Astrocyte (in vitro differentiated cells and primary cell): ENCODE data around the gene CFAP57. TPM values are rescaled to one million over a fixed set of nuclear protein-coding genes. Genes with fewer than 3 reads are reported as not detected.

Experiments used
- DNase-seq: peaks from one replicate; pipeline ENCODE4 v3.0.0-alpha.2; 2010; ENCODE audit warnings: low read depth
- FAIRE-seq: peaks from 2 replicates; lab custom pipeline; 2011; peaks lifted over from hg19 to GRCh38; lab: Jason Lieb, UNC
- H2AFZ ChIP-seq: 2 replicates; pipeline ENCODE4 v1.6.0; 2012; ENCODE audit warnings: low read depth, low read length, inconsistent platforms
- H3K27ac ChIP-seq: 2 replicates; pipeline ENCODE4 v1.5.1; 2011; ENCODE audit warnings: low read depth, low read length, inconsistent platforms
- H3K27me3 ChIP-seq: 2 replicates; pipeline ENCODE4 v1.6.0; 2011; ENCODE audit warnings: low read length, inconsistent platforms; ENCODE audit not compliant: insufficient read depth
- H3K36me3 ChIP-seq: 2 replicates; pipeline ENCODE4 v1.5.1; 2011; ENCODE audit warnings: low read length, inconsistent platforms; ENCODE audit not compliant: insufficient read depth
- H3K4me1 ChIP-seq: 2 replicates; pipeline ENCODE4 v1.5.1; 2011; ENCODE audit warnings: low read length, inconsistent platforms; ENCODE audit not compliant: insufficient read depth
- H3K4me2 ChIP-seq: 2 replicates; pipeline ENCODE4 v1.6.0; 2012; ENCODE audit warnings: low read length, inconsistent platforms
- H3K4me3 ChIP-seq: 2 replicates; pipeline ENCODE4 v1.5.1; 2011; ENCODE audit warnings: low read depth, mild to moderate bottlenecking, low read length, inconsistent platforms; ENCODE audit not compliant: insufficient read depth
- H3K79me2 ChIP-seq: 2 replicates; pipeline ENCODE4 v1.6.0; 2012; ENCODE audit warnings: mild to moderate bottlenecking, low read length, inconsistent platforms; ENCODE audit not compliant: insufficient read depth
- H3K9ac ChIP-seq: 2 replicates; pipeline ENCODE4 v1.6.0; 2012; ENCODE audit warnings: mild to moderate bottlenecking, low read length, inconsistent platforms
- H3K9me3 ChIP-seq: 2 replicates; pipeline ENCODE4 v1.5.1; 2012; ENCODE audit warnings: low read depth, mild to moderate bottlenecking, low read length, inconsistent platforms; ENCODE audit not compliant: insufficient read depth
- H4K20me1 ChIP-seq: 2 replicates; pipeline ENCODE4 v1.6.0; 2012; ENCODE audit warnings: low read length, inconsistent platforms; ENCODE audit not compliant: insufficient read depth
- H3K27ac Mint-ChIP-seq: one replicate; pipeline ENCODE4 v1.8.0; 2021; ENCODE audit warnings: mild to moderate bottlenecking, mixed read lengths; ENCODE audit not compliant: unreplicated experiment
- H3K27me3 Mint-ChIP-seq: one replicate; pipeline ENCODE4 v1.8.0; 2021; ENCODE audit warnings: low read depth, mixed read lengths; ENCODE audit not compliant: unreplicated experiment
- H3K36me3 Mint-ChIP-seq: one replicate; pipeline ENCODE4 v1.8.0; 2021; ENCODE audit warnings: low read depth, mixed read lengths; ENCODE audit not compliant: unreplicated experiment
- H3K4me1 Mint-ChIP-seq: one replicate; pipeline ENCODE4 v1.8.0; 2021; ENCODE audit warnings: low read depth, mixed read lengths; ENCODE audit not compliant: unreplicated experiment
- H3K4me3 Mint-ChIP-seq: one replicate; pipeline ENCODE4 v1.8.0; 2021; ENCODE audit warnings: mild to moderate bottlenecking, moderate library complexity, mixed read lengths; ENCODE audit not compliant: unreplicated experiment
- H3K9me3 Mint-ChIP-seq: one replicate; pipeline ENCODE4 v1.8.0; 2021; ENCODE audit warnings: mild to moderate bottlenecking, mixed read lengths; ENCODE audit not compliant: unreplicated experiment
- EZH2 ChIP-seq: IDR thresholded peaks from 2 replicates; pipeline ENCODE4 v1.6.1; 2012; ENCODE audit warnings: mild to moderate bottlenecking, low read length, inconsistent platforms; ENCODE audit not compliant: insufficient read depth
- total RNA-seq: library from RNA; stranded (reverse); gene quantifications from 2 replicates; pipeline ENCODE4 v1.2.1, GENCODE V29; 2021
- TF ChIP-seq, protein P1 (sequence below): IDR thresholded peaks from 2 replicates; pipeline ENCODE4 v1.5.1; 2011; ENCODE audit warnings: low read depth, mild to moderate bottlenecking, inconsistent platforms, low read length, moderate library complexity; ENCODE audit not compliant: insufficient read depth

The CFAP57 gene
- total RNA-seq, 1 donor from 2014 or later, result 0.18 TPM

- no peak overlapping the region for H3K4me2 ChIP-seq
- no peak overlapping the region for H3K27ac Mint-ChIP-seq
- no peaks in the 10 kb centered on the region for H3K4me1 ChIP-seq
- H3K9me3 ChIP-seq, result no peaks in the 10 kb centered on the region
- H3K4me3 ChIP-seq, result no peak overlapping the region
- H3K27me3 ChIP-seq, result peaks cover 6% of the 10 kb centered on the region
- H3K4me1 Mint-ChIP-seq, result peaks cover 2% of the 10 kb centered on the region
- TF ChIP-seq, protein P1, sequence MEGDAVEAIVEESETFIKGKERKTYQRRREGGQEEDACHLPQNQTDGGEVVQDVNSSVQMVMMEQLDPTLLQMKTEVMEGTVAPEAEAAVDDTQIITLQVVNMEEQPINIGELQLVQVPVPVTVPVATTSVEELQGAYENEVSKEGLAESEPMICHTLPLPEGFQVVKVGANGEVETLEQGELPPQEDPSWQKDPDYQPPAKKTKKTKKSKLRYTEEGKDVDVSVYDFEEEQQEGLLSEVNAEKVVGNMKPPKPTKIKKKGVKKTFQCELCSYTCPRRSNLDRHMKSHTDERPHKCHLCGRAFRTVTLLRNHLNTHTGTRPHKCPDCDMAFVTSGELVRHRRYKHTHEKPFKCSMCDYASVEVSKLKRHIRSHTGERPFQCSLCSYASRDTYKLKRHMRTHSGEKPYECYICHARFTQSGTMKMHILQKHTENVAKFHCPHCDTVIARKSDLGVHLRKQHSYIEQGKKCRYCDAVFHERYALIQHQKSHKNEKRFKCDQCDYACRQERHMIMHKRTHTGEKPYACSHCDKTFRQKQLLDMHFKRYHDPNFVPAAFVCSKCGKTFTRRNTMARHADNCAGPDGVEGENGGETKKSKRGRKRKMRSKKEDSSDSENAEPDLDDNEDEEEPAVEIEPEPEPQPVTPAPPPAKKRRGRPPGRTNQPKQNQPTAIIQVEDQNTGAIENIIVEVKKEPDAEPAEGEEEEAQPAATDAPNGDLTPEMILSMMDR, result no peak
- TF ChIP-seq EZH2, result no peak
- no peaks in the 10 kb centered on the region for H3K36me3 ChIP-seq
- H3K9ac ChIP-seq, result no peak overlapping the region
- no peak overlapping the region for H3K4me3 Mint-ChIP-seq
- FAIRE-seq, result no peak
- H3K27ac ChIP-seq, result no peak overlapping the region
- no peak for DNase-seq
- no peaks in the 10 kb centered on the region for H4K20me1 ChIP-seq
- peaks cover 7% of the 10 kb centered on the region for H3K36me3 Mint-ChIP-seq
- H3K79me2 ChIP-seq, result no peaks in the 10 kb centered on the region
- peaks cover 33% of the 10 kb centered on the region for H3K27me3 Mint-ChIP-seq
- H2AFZ ChIP-seq, result no peak overlapping the region
- peaks cover 2% of the 10 kb centered on the region for H3K9me3 Mint-ChIP-seq
These were observed 112.5 kb downstream of the CFAP57 start for GRCh38 chr1:43284546-43285110.

DNA sequence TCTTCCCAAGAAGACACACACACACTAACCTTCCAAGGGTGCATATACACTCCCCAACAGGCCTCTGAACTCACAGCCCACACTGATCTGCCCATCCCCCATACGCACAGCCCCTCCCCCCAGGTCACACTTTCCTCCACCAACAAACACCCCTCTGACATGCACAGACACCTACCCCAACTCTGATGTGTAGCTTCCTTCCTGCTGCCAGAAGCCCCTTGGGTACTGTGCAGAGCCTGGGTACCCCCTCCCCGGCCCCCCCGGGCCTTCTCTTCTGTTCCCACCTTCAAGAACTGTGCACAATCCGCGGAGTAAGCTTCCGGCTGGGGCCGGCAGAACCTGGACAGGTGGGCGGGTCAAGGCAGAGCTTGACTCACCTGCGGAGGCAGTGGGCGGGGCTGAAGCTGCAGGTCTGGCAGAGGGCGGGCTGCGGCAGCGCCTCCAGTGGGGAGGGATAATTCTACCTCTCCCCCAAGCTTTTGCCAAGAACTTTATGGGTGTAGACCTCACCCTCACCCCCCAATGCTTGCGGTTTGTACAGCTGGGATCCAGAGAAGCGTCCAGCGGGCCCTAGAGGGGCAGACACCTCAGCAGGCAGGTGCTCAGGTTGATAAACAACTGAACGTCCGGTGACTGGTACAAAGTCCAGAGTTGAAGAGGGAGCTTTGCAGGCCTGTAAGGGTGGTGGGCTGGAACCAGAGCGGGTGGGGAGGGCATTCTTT is 113.3 kb downstream of the CFAP57 start, which contains the start of gene C1orf210:
TSS of gene C1orf210 (minus strand) at position 313 of the 722 bp plus-strand sequence. CDS start 2,311 bp downstream, outside the sequence.
- DNase-seq, result no peak
- H3K4me3 ChIP-seq, result no peak within 1 kb of the TSS
- TF ChIP-seq, protein P1, result no peak
- no peak for TF ChIP-seq EZH2
- peaks cover 6% of the 10 kb centered on the region for H3K27me3 ChIP-seq
- H2AFZ ChIP-seq, result no peak within 1 kb of the TSS
- no peak within 1 kb of the TSS for H3K9ac ChIP-seq
- no peaks in the 10 kb centered on the region for H4K20me1 ChIP-seq
- peaks cover 26% of the 10 kb centered on the region for H3K27me3 Mint-ChIP-seq
- H3K27ac ChIP-seq, result no peak within 1 kb of the TSS
- H3K4me3 Mint-ChIP-seq, result no peak within 1 kb of the TSS
- H3K36me3 Mint-ChIP-seq, result peaks cover 5% of the 10 kb centered on the region
- H3K79me2 ChIP-seq, result no peaks in the 10 kb centered on the region
- peaks cover 2% of the 10 kb centered on the region for H3K4me1 Mint-ChIP-seq
- no peak within 1 kb of the TSS for H3K27ac Mint-ChIP-seq
- no peak for FAIRE-seq
- H3K9me3 ChIP-seq, result no peaks in the 10 kb centered on the region
- H3K4me1 ChIP-seq, result no peaks in the 10 kb centered on the region
- no peaks in the 10 kb centered on the region for H3K36me3 ChIP-seq
- peaks cover 2% of the 10 kb centered on the region for H3K9me3 Mint-ChIP-seq
- no peak within 1 kb of the TSS for H3K4me2 ChIP-seq

DNA sequence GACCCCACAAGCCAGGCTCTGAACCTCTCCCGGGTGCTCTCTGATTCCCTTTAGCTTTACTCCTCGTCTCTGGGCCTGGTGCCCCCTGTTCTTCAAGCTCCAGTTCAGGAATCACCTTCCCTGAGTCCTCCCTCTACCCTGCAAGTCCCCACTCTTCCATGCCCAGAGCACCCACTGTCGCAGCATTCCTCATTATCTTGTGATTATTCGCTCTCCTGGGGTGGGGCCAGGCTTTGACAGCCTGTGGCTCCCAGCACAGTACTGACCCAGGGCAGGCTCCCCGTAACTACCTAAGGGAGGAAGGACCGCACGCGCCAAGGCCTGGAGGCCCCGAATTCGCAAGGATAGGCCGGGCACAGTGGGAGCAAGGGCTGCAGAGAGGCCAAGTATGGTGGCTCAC is 114.0 kb downstream of the CFAP57 start:
- no peak overlapping the region for H3K4me3 ChIP-seq
- H3K27me3 ChIP-seq, result peaks cover 6% of the 10 kb centered on the region

More for the DNA sequence above, 114.0 kb downstream of the CFAP57 start:
- FAIRE-seq (no peak), DNase-seq (no peak)
- no peaks in the 10 kb centered on the region for H3K79me2 ChIP-seq
- no peak for TF ChIP-seq EZH2
- TF ChIP-seq, protein P1, result no peak
- peaks cover 2% of the 10 kb centered on the region for H3K4me1 Mint-ChIP-seq
- H3K36me3 ChIP-seq, result no peaks in the 10 kb centered on the region
- no peaks in the 10 kb centered on the region for H4K20me1 ChIP-seq
- H3K27ac Mint-ChIP-seq, result no peak overlapping the region
- H3K9me3 ChIP-seq, result no peaks in the 10 kb centered on the region
- no peaks in the 10 kb centered on the region for H3K4me1 ChIP-seq
- H3K9ac ChIP-seq, result no peak overlapping the region
- no peak overlapping the region for H2AFZ ChIP-seq
- H3K9me3 Mint-ChIP-seq, result peaks cover 2% of the 10 kb centered on the region
- peaks cover 26% of the 10 kb centered on the region for H3K27me3 Mint-ChIP-seq
- H3K4me3 Mint-ChIP-seq, result no peak overlapping the region
- no peak overlapping the region for H3K4me2 ChIP-seq
- H3K27ac ChIP-seq, result no peak overlapping the region
- H3K36me3 Mint-ChIP-seq, result peaks cover 5% of the 10 kb centered on the region
